ENCODE measurements around the gene TPI1.

Gene TPI1

GRCh38 chr12:6826734-6827436, 40.4 kb upstream of the TPI1 start:
- H3K9me3 ChIP-seq (ENCODE audit: control insufficient read depth, low read length), result no peaks in the 10 kb centered on the region
- peak overlapping the region; percentile 87 for H4K91ac ChIP-seq (ENCODE audit: low read length)
- peak overlapping the region; percentile 8 for H2AK5ac ChIP-seq (ENCODE audit: low read length, severe bottlenecking)
- peak overlapping the region; percentile 89 for H2BK15ac ChIP-seq (ENCODE audit: low read depth, poor library complexity, severe bottlenecking)
- WGBS, result 78% methylated on average over 18 of the region's 22 CpGs
- no peak overlapping the region for H3K4me3 ChIP-seq (ENCODE audit: insufficient read depth in 1 of 2, low read depth in 1 of 2, low read length in 2 of 2)
- H3K9ac ChIP-seq (ENCODE audit: low read length), result peak overlapping the region; percentile 69
- peaks cover 16 to 18% of the 10 kb centered on the region in 2 experiments for H3K27me3 ChIP-seq (ENCODE audit: control insufficient read depth in 1 of 2, insufficient read depth in 1 of 2, low read length in 2 of 2)
- peak overlapping the region; percentile 46 for H4K8ac ChIP-seq (ENCODE audit: low read length)
- peaks cover 15 to 28% of the 10 kb centered on the region in 2 experiments for H3K36me3 ChIP-seq (ENCODE audit: control insufficient read depth in 1 of 2, insufficient read depth in 2 of 2, low read depth in 1 of 2, low read length in 2 of 2)
- no peak overlapping the region for H3K23ac ChIP-seq (ENCODE audit: low read length in 2 of 2)
- H3K4me1 ChIP-seq (ENCODE audit: control insufficient read depth, insufficient read depth, low read depth, low read length), result peaks cover 44% of the 10 kb centered on the region
- peak overlapping the region; percentile 69 to 84 for H3K4ac ChIP-seq (ENCODE audit: low read depth in 1 of 2, low read length in 2 of 2)
- no peak overlapping the region for H3K27ac ChIP-seq (ENCODE audit: low read length, poor library complexity, severe bottlenecking)
- H3K14ac ChIP-seq (ENCODE audit: low read length in 2 of 2), result peak overlapping the region in 1 of 2 experiments; percentile 19
- H3K79me1 ChIP-seq (replicated peaks; ENCODE audit: low read length, poor library complexity, severe bottlenecking), result peaks cover 34% of the 10 kb centered on the region
- H2BK5ac ChIP-seq (ENCODE audit: low read depth, low read length, poor library complexity, severe bottlenecking), result no peak overlapping the region
- peak overlapping the region; percentile 74 to 84 for H3K18ac ChIP-seq (ENCODE audit: low read depth in 1 of 2, low read length in 2 of 2)
- H3K4me2 ChIP-seq (ENCODE audit: low read length, poor library complexity, severe bottlenecking), result no peak overlapping the region
- H2BK12ac ChIP-seq (ENCODE audit: low read length in 2 of 2), result peak overlapping the region; percentile 20 to 82
- H2AFZ ChIP-seq (ENCODE audit: low read depth, low read length), result no peak overlapping the region
- DNase-seq, result no peak
- peak overlapping the region; percentile 58 for H2BK120ac ChIP-seq (ENCODE audit: low read depth, low read length)

- Histone ChIP-seq H4K8ac (ENCODE audit: low read length) (peak overlapping the region; percentile 16), H3K4me1 (ENCODE audit: control insufficient read depth, insufficient read depth, low read depth, low read length) (peaks cover 38% of the 10 kb centered on the region), H3K27me3 (ENCODE audit: control insufficient read depth in 1 of 2, insufficient read depth in 1 of 2, low read length in 2 of 2) (peaks cover 10 to 12% of the 10 kb centered on the region in 2 experiments), H3K27ac (ENCODE audit: low read length, poor library complexity, severe bottlenecking) (no peak overlapping the region), H2AK5ac (ENCODE audit: low read length, severe bottlenecking) (peak overlapping the region; percentile 8), H3K4me3 (ENCODE audit: insufficient read depth in 1 of 2, low read depth in 1 of 2, low read length in 2 of 2) (no peak overlapping the region), H3K9ac (ENCODE audit: low read length) (peak overlapping the region; percentile 69), H3K9me3 (ENCODE audit: control insufficient read depth, low read length) (no peaks in the 10 kb centered on the region), H3K14ac (ENCODE audit: low read length in 2 of 2) (peak overlapping the region in 1 of 2 experiments; percentile 19), H2AFZ (ENCODE audit: low read depth, low read length) (no peak overlapping the region), H4K91ac (ENCODE audit: low read length) (peak overlapping the region; percentile 87), H3K18ac (ENCODE audit: low read depth in 1 of 2, low read length in 2 of 2) (peak overlapping the region; percentile 74 to 84), H3K36me3 (ENCODE audit: control insufficient read depth in 1 of 2, insufficient read depth in 2 of 2, low read depth in 1 of 2, low read length in 2 of 2) (peaks cover 20 to 32% of the 10 kb centered on the region in 2 experiments), H2BK15ac (ENCODE audit: low read depth, poor library complexity, severe bottlenecking) (no peak overlapping the region), H2BK12ac (ENCODE audit: low read length in 2 of 2) (peak overlapping the region; percentile 20 to 82), H3K4ac (ENCODE audit: low read depth in 1 of 2, low read length in 2 of 2) (peak overlapping the region in 1 of 2 experiments; percentile 52), H2BK5ac (ENCODE audit: low read depth, low read length, poor library complexity, severe bottlenecking) (no peak overlapping the region), H3K23ac (ENCODE audit: low read length in 2 of 2) (no peak overlapping the region), H2BK120ac (ENCODE audit: low read depth, low read length) (no peak overlapping the region), H3K4me2 (ENCODE audit: low read length, poor library complexity, severe bottlenecking) (peak overlapping the region; percentile 46), H3K79me1 (replicated peaks; ENCODE audit: low read length, poor library complexity, severe bottlenecking) (peaks cover 37% of the 10 kb centered on the region)
- 6% methylated on average over 7 of the region's 8 CpGs for WGBS
- peak; percentile 91 for DNase-seq
These were observed 39.9 kb upstream of the TPI1 start for GRCh38 chr12:6827437-6827911.

- under 1% methylated on average over 42 of the region's 60 CpGs for WGBS
- peaks cover 36% of the 10 kb centered on the region for H3K4me1 ChIP-seq (ENCODE audit: control insufficient read depth, insufficient read depth, low read depth, low read length)
- H2AK5ac ChIP-seq (ENCODE audit: low read length, severe bottlenecking), result peak within 1 kb of the TSS; percentile 44
- H3K9ac ChIP-seq (ENCODE audit: low read length), result peak within 1 kb of the TSS; percentile 98
- H3K4me2 ChIP-seq (ENCODE audit: low read length, poor library complexity, severe bottlenecking), result peak within 1 kb of the TSS; percentile 72
- H2BK12ac ChIP-seq (ENCODE audit: low read length in 2 of 2), result peak within 1 kb of the TSS; percentile 20 to 82
- peak within 1 kb of the TSS; percentile 74 to 97 for H3K18ac ChIP-seq (ENCODE audit: low read depth in 1 of 2, low read length in 2 of 2)
- H2AFZ ChIP-seq (ENCODE audit: low read depth, low read length), result no peak within 1 kb of the TSS
- peak within 1 kb of the TSS in 1 of 2 experiments; percentile 98 for H3K23ac ChIP-seq (ENCODE audit: low read length in 2 of 2)
- H2BK5ac ChIP-seq (ENCODE audit: low read depth, low read length, poor library complexity, severe bottlenecking), result peak within 1 kb of the TSS; percentile 53
- peaks cover 4 to 5% of the 10 kb centered on the region in 2 experiments for H3K27me3 ChIP-seq (ENCODE audit: control insufficient read depth in 1 of 2, insufficient read depth in 1 of 2, low read length in 2 of 2)
- peak within 1 kb of the TSS; percentile 97 to 98 for H3K4ac ChIP-seq (ENCODE audit: low read depth in 1 of 2, low read length in 2 of 2)
- H2BK120ac ChIP-seq (ENCODE audit: low read depth, low read length), result peak within 1 kb of the TSS; percentile 91
- peak within 1 kb of the TSS; percentile 89 for H4K8ac ChIP-seq (ENCODE audit: low read length)
- peak within 1 kb of the TSS; percentile 92 to 93 for H3K4me3 ChIP-seq (ENCODE audit: insufficient read depth in 1 of 2, low read depth in 1 of 2, low read length in 2 of 2)
- peak within 1 kb of the TSS; percentile 81 for H3K27ac ChIP-seq (ENCODE audit: low read length, poor library complexity, severe bottlenecking)
- peak within 1 kb of the TSS; percentile 98 for H4K91ac ChIP-seq (ENCODE audit: low read length)
- H3K14ac ChIP-seq (ENCODE audit: low read length in 2 of 2), result peak within 1 kb of the TSS in 1 of 2 experiments; percentile 99
- no peaks in the 10 kb centered on the region for H3K9me3 ChIP-seq (ENCODE audit: control insufficient read depth, low read length)
- peaks cover 37% of the 10 kb centered on the region for H3K79me1 ChIP-seq (replicated peaks; ENCODE audit: low read length, poor library complexity, severe bottlenecking)
- DNase-seq, result peak; percentile 80
- H2BK15ac ChIP-seq (ENCODE audit: low read depth, poor library complexity, severe bottlenecking), result peak within 1 kb of the TSS; percentile 92
- H3K36me3 ChIP-seq (ENCODE audit: control insufficient read depth in 1 of 2, insufficient read depth in 2 of 2, low read depth in 1 of 2, low read length in 2 of 2), result peaks cover 22 to 32% of the 10 kb centered on the region in 2 experiments
These were observed 39.1 kb upstream of the TPI1 start, which contains the start of gene P3H3 for GRCh38 chr12:6827982-6828780. P3H3 (plus strand) TSS chr12:6828407; CDS start chr12:6828441, 34 bp downstream.
